Colonic mucosa (tissue), 4 donors: Measurements from ENCODE around the gene OGFOD2. TPM values are rescaled to one million over a fixed set of nuclear protein-coding genes. Genes with fewer than 3 reads are reported as not detected.

Experiments
- DNase-seq: peaks from one replicate; pipeline ENCODE4 v3.0.0-alpha.2; 2020
- H3K27ac ChIP-seq: fragments of 200-600 bp; one replicate; pipeline ENCODE4 v1.8.0; 2021
- H3K27me3 ChIP-seq: fragments of 200-600 bp; one replicate; pipeline ENCODE4 v1.8.0; 2021
- H3K36me3 ChIP-seq: fragments of 200-600 bp; one replicate; pipeline ENCODE4 v1.8.0; 2021
- H3K4me1 ChIP-seq: fragments of 200-600 bp; one replicate; pipeline ENCODE4 v1.8.0; 2021; ENCODE audit warnings: mild to moderate bottlenecking
- H3K4me3 ChIP-seq: fragments of 200-600 bp; one replicate; pipeline ENCODE4 v1.8.0; 2021
- H3K9ac ChIP-seq, 2 donors: one replicate each; pipeline ENCODE4 v1.7.0; 2013; ENCODE audit warnings: control low read depth in 2 of 2, low read depth in 2 of 2, low read length in 2 of 2
- H3K9me3 ChIP-seq: fragments of 200-600 bp; one replicate; pipeline ENCODE4 v1.8.0; 2021
- intact Hi-C: fragments of 100-400 bp; cut with DNase I; formaldehyde crosslinking; loops from one replicate; pipeline ENCODE4 v1.14.1; 2022
- total RNA-seq, 2 donors: library from RNA; stranded (reverse); fragmentation: NEBNext Ultra II Directional in 1 of 2; extraction: Animal tissue kit (Norgen Biotek cat#: 25700) in 1 of 2; gene quantifications; one replicate each; pipeline ENCODE4 v1.2.1, GENCODE V29; 2021
- TF ChIP-seq, protein P1 (sequence below): fragments of 200-600 bp; IDR thresholded peaks from one replicate; pipeline ENCODE4 v1.8.0; 2022; ENCODE audit warnings: antibody characterized with exemption, mild to moderate bottlenecking
- donor health status: healthy.
- donor health status: DM: no; HTN: no; CAD: no.
- donor health status: DM: no; HTN: no; CAD: no.

OGFOD2 gene
- total RNA-seq, 2 donors from 2014 or later: 15.9 to 28.1 TPM

DNA sequence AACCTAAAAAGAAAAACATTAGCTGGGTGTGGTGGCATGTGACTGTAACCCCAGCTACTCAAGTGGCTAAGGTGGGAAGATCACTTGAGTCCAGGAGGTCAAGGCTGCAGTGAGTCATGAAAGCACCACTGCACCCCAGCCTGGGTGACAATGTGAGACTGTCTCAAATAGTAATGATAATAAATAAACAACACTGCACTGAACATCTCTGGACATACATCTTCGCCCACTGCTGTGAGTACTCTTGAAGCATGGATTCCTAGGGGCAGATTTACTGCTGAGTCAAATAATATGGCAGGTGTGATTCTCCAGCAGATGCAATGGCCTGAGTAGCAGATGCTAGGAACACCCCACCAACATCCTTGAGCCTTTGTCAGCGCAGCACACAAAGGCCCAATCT lies 32.4 kb upstream of the OGFOD2 start:
- TF ChIP-seq, protein P1, sequence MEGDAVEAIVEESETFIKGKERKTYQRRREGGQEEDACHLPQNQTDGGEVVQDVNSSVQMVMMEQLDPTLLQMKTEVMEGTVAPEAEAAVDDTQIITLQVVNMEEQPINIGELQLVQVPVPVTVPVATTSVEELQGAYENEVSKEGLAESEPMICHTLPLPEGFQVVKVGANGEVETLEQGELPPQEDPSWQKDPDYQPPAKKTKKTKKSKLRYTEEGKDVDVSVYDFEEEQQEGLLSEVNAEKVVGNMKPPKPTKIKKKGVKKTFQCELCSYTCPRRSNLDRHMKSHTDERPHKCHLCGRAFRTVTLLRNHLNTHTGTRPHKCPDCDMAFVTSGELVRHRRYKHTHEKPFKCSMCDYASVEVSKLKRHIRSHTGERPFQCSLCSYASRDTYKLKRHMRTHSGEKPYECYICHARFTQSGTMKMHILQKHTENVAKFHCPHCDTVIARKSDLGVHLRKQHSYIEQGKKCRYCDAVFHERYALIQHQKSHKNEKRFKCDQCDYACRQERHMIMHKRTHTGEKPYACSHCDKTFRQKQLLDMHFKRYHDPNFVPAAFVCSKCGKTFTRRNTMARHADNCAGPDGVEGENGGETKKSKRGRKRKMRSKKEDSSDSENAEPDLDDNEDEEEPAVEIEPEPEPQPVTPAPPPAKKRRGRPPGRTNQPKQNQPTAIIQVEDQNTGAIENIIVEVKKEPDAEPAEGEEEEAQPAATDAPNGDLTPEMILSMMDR: no peak
- H3K36me3 ChIP-seq: no peaks in the 10 kb centered on the region
- H3K4me3 ChIP-seq: no peak overlapping the region
- no peak overlapping the region for H3K9ac ChIP-seq
- H3K27ac ChIP-seq: no peak overlapping the region
- intact Hi-C loops: no loop called here
- no peak for DNase-seq
- H3K27me3 ChIP-seq: no peaks in the 10 kb centered on the region
- H3K9me3 ChIP-seq: no peaks in the 10 kb centered on the region
- H3K4me1 ChIP-seq: peaks cover 16% of the 10 kb centered on the region

GRCh38 chr12:122943196-122943595 lies 31.8 kb upstream of the OGFOD2 start:
- Histone ChIP-seq H3K27ac (no peak overlapping the region), H3K27me3 (no peaks in the 10 kb centered on the region), H3K4me1 (peaks cover 19% of the 10 kb centered on the region)

DNA sequence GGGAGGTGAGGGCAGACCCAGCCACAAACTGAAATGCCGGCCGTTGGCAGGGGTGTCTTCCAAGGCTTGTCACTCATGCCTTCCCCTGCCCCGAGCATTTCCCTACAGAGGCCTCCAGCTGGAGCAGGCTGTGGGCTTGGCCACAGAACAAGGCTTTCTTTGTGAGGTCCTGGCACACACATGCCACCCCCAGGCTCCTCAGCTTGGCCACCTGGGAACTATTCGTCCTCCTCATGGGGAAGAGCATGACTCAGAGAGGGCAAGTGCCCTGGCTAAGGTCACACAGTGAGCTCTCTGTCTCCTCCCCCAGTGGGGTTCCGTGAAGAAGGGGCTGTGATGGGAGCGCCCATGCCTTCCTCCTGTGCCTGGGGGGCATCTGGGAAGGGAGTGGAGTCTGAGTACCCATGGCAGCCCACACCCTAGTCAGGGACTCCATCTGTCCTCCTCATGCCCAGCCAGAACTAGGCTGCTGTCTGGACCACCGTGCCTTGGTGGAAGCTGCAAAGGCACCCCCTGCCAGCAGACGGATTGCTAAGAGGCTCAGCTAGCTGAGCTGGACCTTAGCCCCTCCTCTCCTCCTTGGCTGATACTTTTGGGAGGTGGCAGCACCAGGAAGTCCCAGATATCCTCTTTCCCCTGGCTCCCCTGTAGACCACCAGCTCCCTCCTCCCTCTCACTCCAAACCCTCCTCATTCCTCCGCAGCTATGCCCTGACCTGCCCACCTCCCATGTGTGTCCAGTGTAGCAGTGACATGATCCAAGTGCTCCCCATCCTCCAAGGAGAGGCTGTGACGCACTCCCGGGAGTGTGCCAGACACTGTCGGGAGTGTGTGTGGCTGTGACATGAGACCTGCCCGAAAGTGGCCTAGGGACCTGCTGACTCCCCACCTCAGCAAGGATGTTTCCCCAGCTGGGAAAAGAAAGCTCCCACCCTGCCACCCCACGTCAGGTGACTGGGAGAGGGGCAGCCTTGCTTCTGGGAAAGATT lies 30.1 kb upstream of the OGFOD2 start:
- no peak for DNase-seq
- Histone ChIP-seq H3K4me3 (no peak overlapping the region), H3K27ac (no peak overlapping the region), H3K9me3 (no peaks in the 10 kb centered on the region), H3K4me1 (peaks cover 19% of the 10 kb centered on the region), H3K9ac (peak overlapping the region in 1 of 2 donors; percentile 44), H3K27me3 (no peaks in the 10 kb centered on the region), H3K36me3 (no peaks in the 10 kb centered on the region)
- intact Hi-C loops: no loop called here
- TF ChIP-seq, protein P1: no peak

More at GRCh38 chr12:122943196-122943595, 31.8 kb upstream of the OGFOD2 start:
- no peak overlapping the region for H3K4me3 ChIP-seq
- intact Hi-C loops: no loop called here
- no peaks in the 10 kb centered on the region for H3K9me3 ChIP-seq
- TF ChIP-seq, protein P1: no peak
- H3K9ac ChIP-seq: no peak overlapping the region
- no peak for DNase-seq
- H3K36me3 ChIP-seq: no peaks in the 10 kb centered on the region

DNA sequence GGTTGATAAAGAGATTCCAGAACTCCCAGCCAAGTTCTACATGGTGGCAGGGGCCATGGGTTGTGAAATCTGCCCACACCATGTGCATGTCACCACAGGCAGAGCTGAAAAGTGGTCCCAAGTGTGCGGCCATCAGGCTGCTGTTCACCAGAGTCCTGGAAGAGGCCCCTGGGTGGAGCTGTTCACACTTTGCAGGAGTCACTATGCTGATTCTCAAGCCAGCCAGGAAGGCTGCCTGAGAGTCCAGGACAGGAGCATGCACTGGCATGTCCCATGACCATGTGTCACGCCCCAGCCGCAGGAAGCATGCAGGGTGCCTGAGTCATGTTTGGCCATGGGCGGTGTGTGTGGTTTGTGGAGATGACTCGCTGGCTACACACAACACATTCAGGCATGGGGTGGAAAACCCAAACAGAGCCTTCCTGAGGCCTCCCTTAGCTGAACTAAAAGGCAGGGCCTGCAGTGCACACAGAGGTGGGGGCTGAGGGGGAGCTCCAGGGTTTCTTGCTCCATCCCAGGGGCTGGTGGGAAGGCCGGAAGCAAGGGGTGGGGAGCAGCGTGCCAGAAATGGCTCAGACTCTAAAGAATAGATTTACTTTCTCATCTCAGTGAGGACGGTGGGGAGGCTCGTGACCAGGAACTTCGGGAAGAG lies 28.2 kb upstream of the OGFOD2 start:
- Histone ChIP-seq H3K4me3 (no peak overlapping the region), H3K36me3 (no peaks in the 10 kb centered on the region), H3K9ac (peak overlapping the region; percentile 57 to 60), H3K27ac (peak overlapping the region; percentile 53), H3K4me1 (peaks cover 19% of the 10 kb centered on the region), H3K27me3 (no peaks in the 10 kb centered on the region), H3K9me3 (no peaks in the 10 kb centered on the region)
- DNase-seq: peak; percentile 85
- intact Hi-C loops: no loop called here
- TF ChIP-seq, protein P1: no peak

- Histone ChIP-seq H3K27me3 (no peaks in the 10 kb centered on the region), H3K4me3 (no peak overlapping the region), H3K27ac (peak overlapping the region; percentile 53), H3K9ac (peak overlapping the region; percentile 57 to 60), H3K36me3 (no peaks in the 10 kb centered on the region), H3K4me1 (peaks cover 19% of the 10 kb centered on the region), H3K9me3 (no peaks in the 10 kb centered on the region)
- TF ChIP-seq, protein P1: no peak
- DNase-seq: peak; percentile 70
- intact Hi-C loops: no loop called here
Observed at GRCh38 chr12:122947352-122947792, 27.7 kb upstream of the OGFOD2 start.
